Measurements from ENCODE around the gene INMT.

INMT gene

DNA sequence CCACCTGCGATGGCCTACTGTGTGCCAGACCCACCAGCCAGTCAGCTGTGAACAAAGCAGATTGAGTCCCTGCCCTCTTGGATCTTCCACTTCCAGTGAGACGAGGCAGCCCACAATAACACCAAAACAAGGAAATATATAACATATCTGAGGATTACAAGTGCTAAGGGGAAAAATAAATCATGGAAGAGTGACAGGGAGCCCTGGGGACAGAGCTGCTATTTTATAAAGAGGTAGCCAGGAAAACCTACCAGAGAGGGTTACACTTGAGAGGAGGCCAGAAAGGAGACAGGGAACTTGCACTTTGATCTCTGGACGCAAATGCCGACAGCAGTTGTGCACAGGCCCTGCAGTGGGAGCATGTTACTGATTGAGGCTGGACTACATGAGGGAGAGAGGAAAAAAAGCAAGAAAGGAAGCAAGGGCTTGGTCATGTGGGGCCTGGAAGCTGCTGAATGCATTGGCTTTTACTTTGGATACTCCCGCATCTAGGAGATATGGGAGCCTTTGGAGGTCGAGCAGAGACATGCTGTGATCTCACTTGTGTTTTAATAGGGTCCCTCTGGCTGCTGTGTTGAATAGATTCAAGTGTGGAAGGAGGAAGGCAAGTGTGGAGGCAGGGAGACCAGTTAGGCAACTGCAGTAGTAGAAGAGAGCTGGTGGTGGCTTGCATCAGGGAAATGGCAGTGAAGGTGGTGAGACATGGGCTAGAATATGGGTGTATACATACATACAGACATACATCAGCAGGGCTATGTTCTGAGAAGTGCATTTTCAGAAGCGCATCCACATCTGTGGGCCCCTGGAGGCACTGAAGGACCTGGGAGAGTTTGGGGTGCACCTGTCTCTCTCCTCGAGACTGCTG, 45.5 kb downstream of the INMT start:
- no peak overlapping the region for H2AFZ ChIP-seq (ENCODE audit: low read length)
- no peak overlapping the region for H3K9ac ChIP-seq (ENCODE audit: low read length)

DNA sequence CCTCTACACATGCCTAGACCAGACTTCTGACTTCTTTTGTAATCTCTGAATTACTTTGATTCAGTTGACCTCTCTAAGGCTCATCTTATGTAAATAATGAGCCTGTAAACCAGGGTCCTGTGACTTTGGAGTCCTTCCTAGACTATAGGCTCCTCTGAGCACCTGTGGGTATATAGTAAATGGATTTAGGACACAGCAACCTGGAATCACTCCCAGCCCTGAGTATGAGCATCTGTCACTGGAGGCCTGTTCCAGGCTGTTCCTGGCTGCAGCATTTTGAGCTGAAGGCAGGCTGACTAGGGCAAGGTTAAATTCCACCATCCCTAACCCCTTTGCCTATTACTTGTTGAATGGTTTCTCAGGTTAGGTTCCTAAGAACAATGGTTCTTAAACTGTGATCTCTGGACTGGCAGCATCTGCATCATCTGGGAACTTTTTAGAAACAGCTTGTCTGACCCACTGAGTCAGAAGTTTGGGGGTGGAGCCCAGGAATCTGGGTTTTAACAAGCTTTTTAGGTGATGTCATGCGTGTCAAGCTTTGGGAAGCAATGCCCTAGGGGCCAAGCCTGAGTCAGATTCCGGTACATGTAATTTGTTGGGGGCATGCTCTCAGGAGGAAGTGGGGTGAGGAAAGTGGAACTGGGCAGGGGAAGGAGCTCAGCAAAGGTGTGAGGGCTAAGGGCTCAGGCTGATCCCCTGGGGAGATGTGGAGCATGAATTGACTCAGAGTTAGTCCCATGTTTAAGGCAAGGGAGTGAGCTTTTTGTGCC, 47.5 kb downstream of the INMT start:
- H3K27me3 ChIP-seq (ENCODE audit: insufficient read depth, low read length), result no peaks in the 10 kb centered on the region
- no peak overlapping the region for H2AFZ ChIP-seq (ENCODE audit: low read length)
- H3K27ac ChIP-seq (ENCODE audit: low read depth, low read length, poor library complexity, severe bottlenecking), result no peak overlapping the region
- no peak overlapping the region for H3K4me2 ChIP-seq (ENCODE audit: low read length)
- no peaks in the 10 kb centered on the region for H3K9me3 ChIP-seq (ENCODE audit: low read length)
- no peak for TF ChIP-seq CTCF (IDR thresholded peaks at IDR 0.05; ENCODE audit: low read length)
- TF ChIP-seq EZH2 (IDR thresholded peaks at IDR 0.05; ENCODE audit: borderline replicate concordance, low read length), result no peak
- no peaks in the 10 kb centered on the region for H4K20me1 ChIP-seq (ENCODE audit: insufficient read depth, low read length)
- no peak overlapping the region for H3K4me3 ChIP-seq (ENCODE audit: low read depth, low read length, poor library complexity, severe bottlenecking)
- H3F3A ChIP-seq (ENCODE audit: insufficient read depth, low read length), result no peaks in the 10 kb centered on the region
- no peak overlapping the region for H3K9ac ChIP-seq (ENCODE audit: low read length)
- H3K79me2 ChIP-seq (ENCODE audit: insufficient read depth, low read length), result no peaks in the 10 kb centered on the region
- H3K36me3 ChIP-seq (ENCODE audit: insufficient read depth, low read length), result no peaks in the 10 kb centered on the region
- H3K9me2 ChIP-seq (ENCODE audit: low read depth, low read length), result no peaks in the 10 kb centered on the region
- no peaks in the 10 kb centered on the region for H3K4me1 ChIP-seq (ENCODE audit: insufficient read depth, low read length, severe bottlenecking)

More for the DNA sequence above, 45.5 kb downstream of the INMT start:
- Histone ChIP-seq H3K36me3 (ENCODE audit: insufficient read depth, low read length) (no peaks in the 10 kb centered on the region), H3K4me3 (ENCODE audit: low read depth, low read length, poor library complexity, severe bottlenecking) (no peak overlapping the region), H3K9me2 (ENCODE audit: low read depth, low read length) (no peaks in the 10 kb centered on the region), H3K79me2 (ENCODE audit: insufficient read depth, low read length) (no peaks in the 10 kb centered on the region), H3K27me3 (ENCODE audit: insufficient read depth, low read length) (no peaks in the 10 kb centered on the region), H3F3A (ENCODE audit: insufficient read depth, low read length) (no peaks in the 10 kb centered on the region), H3K4me2 (ENCODE audit: low read length) (no peak overlapping the region), H3K9me3 (ENCODE audit: low read length) (no peaks in the 10 kb centered on the region), H3K27ac (ENCODE audit: low read depth, low read length, poor library complexity, severe bottlenecking) (no peak overlapping the region), H3K4me1 (ENCODE audit: insufficient read depth, low read length, severe bottlenecking) (no peaks in the 10 kb centered on the region), H4K20me1 (ENCODE audit: insufficient read depth, low read length) (no peaks in the 10 kb centered on the region)
- TF ChIP-seq EZH2 (IDR thresholded peaks at IDR 0.05; ENCODE audit: borderline replicate concordance, low read length) (no peak), CTCF (IDR thresholded peaks at IDR 0.05; ENCODE audit: low read length) (no peak)

- no peaks in the 10 kb centered on the region for H4K20me1 ChIP-seq (ENCODE audit: insufficient read depth, low read length)
- no peak overlapping the region for H2AFZ ChIP-seq (ENCODE audit: low read length)
- H3K4me1 ChIP-seq (ENCODE audit: insufficient read depth, low read length, severe bottlenecking), result no peaks in the 10 kb centered on the region
- H3F3A ChIP-seq (ENCODE audit: insufficient read depth, low read length), result no peaks in the 10 kb centered on the region
- H3K4me2 ChIP-seq (ENCODE audit: low read length), result no peak overlapping the region
- no peak overlapping the region for H3K4me3 ChIP-seq (ENCODE audit: low read depth, low read length, poor library complexity, severe bottlenecking)
- no peaks in the 10 kb centered on the region for H3K79me2 ChIP-seq (ENCODE audit: insufficient read depth, low read length)
- no peaks in the 10 kb centered on the region for H3K9me2 ChIP-seq (ENCODE audit: low read depth, low read length)
- H3K27ac ChIP-seq (ENCODE audit: low read depth, low read length, poor library complexity, severe bottlenecking), result no peak overlapping the region
- no peaks in the 10 kb centered on the region for H3K9me3 ChIP-seq (ENCODE audit: low read length)
- TF ChIP-seq CTCF (IDR thresholded peaks at IDR 0.05; ENCODE audit: low read length), result no peak
- TF ChIP-seq EZH2 (IDR thresholded peaks at IDR 0.05; ENCODE audit: borderline replicate concordance, low read length), result no peak
- 0 out of 2 replicates have a peak, but pooled peaks cover 6% of the 10 kb centered on the region for H3K27me3 ChIP-seq (ENCODE audit: insufficient read depth, low read length)
- no peaks in the 10 kb centered on the region for H3K36me3 ChIP-seq (ENCODE audit: insufficient read depth, low read length)
- H3K9ac ChIP-seq (ENCODE audit: low read length), result no peak overlapping the region
These were observed 48.2 kb downstream of the INMT start for GRCh38 chr7:30799976-30800661.

All from OCI-LY1 (cell line).